Measurements from ENCODE around the gene MYRF.

Gene MYRF

DNA sequence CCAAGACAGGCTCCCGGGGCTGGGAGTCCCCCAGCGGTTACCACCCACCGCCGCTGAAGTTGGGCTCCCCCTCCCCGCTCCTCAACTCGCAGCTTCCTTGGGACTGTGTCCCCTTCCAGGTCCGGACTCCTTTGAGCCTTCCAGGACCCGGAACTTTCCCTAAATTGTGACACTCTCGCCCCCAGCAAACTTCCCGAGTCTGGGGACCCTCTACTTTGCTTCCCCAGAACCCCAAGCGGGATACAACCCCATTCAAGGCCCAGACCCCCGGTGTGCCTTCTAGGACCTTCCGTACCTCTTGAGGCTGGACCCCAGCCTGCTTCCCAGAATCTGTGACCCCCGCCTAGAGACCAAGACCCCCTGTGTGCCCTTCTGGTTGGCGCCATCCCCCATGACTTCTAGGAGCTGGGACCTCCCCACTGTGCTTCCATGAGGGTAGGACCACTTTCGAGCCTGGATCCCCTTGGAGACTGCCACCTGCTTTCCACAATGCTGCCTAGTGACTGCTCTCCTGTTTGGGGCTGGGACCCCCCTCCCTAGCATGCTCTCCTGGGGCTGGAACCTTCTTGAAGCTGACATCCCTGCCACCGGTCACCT is 587 bp downstream of the MYRF start:
- no peak for DNase-seq (ENCODE audit: extremely low read depth, low read depth)
- no peak for TF ChIP-seq CTCF (IDR thresholded peaks at IDR 0.05; ENCODE audit: low read depth, low read length)

- no peak for DNase-seq (ENCODE audit: extremely low read depth, low read depth)
- TF ChIP-seq CTCF (IDR thresholded peaks at IDR 0.05; ENCODE audit: low read depth, low read length): no peak
These were observed 1.2 kb downstream of the MYRF start for GRCh38 chr11:61753672-61754071.

DNA sequence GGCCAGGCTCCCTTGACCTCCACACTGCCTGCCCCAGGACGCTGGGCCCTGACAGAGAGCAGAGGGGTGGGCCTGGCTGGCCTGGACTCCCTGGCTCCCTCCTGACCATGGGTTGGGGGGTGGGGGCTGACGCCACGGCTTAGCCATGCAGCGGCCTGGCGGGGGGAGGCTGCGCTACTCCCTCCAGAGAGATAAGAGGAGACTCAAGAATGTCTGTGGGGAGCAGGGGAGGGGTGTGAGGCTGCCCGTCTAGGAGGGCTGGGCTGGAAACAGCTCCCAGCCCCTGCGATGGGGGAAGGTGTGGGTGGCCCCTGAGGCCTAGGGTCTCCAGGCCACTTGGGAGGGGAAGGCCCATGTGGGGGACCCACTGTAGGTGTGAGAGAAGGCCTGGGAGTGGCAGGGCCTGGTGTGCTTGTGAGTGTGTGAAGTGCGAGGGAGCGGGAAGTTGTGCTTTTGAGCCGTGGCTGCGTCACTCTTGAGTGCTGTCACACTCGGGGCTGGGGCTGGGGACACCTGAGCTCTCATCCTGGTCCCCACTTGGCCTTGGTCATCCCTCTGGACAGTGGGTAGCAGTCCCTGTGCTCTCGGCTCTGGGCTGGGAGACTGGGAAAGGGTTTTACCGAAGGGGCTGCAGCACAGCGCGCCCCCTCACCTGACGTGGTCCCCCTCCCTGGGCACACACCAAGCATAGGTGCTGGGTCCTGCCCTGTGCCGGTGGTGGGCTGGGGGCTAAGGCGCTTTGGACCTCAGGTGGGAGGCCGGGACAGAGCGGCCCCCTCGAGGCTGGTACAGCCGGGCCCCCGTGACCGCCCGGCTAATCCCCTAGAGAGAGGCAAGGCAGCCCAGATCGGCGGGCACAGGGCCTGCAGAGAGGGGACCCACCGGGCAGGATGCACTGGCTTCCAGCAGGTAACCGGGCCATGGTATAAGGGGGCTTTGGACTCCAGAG is 2.4 kb downstream of the MYRF start:
- no peak for DNase-seq (ENCODE audit: extremely low read depth, low read depth)
- TF ChIP-seq CTCF (IDR thresholded peaks at IDR 0.05; ENCODE audit: low read depth, low read length): no peak

DNA sequence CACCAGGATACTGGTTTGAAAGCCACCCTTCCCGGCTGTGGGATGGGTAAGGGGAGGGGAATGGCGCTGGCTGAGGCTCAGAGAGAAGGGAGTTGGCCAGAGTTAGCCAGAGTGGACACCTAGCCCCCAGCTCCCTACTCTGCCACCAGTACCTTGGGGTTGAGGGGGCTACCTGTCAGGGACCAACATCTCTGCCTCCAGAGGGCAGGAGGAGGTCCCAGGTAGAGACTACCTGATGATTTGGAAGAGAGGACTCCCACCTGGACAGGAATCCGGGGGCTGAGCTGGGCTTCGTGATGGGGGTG is 3.7 kb downstream of the MYRF start:
- TF ChIP-seq CTCF (IDR thresholded peaks at IDR 0.05; ENCODE audit: low read depth, low read length): no peak
- no peak for DNase-seq (ENCODE audit: extremely low read depth, low read depth)

DNA sequence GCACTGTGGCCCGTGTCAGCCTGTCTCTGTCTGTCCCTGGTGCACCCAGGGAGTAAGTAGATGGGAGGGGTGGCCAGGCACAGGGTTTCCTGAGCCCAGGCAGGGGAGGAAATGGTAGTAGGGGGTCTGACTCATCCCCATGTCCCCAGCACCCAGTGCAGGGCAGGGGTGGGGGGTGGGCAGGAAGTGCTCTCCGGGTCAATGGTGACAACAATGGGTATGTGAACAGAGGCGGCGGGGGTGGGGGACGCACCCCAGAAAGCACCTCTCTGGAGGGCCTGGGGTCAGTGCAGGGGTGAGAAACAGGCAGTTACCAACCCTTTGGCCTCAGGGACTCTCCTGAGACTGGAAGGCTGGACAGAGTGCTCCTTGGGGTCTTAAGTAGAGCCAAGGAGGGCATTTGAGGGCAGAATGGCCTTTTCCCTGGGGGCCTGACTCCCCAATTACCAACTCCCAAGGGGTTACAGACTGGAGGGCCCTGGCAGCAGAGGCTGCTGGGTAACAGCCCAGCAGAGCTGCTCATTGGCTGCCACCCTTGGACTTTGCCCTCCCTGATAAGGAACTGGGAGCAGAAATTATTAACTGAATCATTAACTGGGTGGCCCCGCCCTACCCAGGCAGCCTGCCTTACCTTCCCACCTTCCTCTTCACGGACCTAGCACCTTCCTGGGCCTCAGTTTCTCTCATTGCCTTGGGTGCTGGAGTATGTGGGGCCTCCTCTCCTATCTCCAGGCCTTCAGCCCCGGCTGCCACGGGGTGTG is 4.2 kb downstream of the MYRF start:
- no peak for DNase-seq (ENCODE audit: extremely low read depth, low read depth)
- no peak for TF ChIP-seq CTCF (IDR thresholded peaks at IDR 0.05; ENCODE audit: low read depth, low read length)

DNA sequence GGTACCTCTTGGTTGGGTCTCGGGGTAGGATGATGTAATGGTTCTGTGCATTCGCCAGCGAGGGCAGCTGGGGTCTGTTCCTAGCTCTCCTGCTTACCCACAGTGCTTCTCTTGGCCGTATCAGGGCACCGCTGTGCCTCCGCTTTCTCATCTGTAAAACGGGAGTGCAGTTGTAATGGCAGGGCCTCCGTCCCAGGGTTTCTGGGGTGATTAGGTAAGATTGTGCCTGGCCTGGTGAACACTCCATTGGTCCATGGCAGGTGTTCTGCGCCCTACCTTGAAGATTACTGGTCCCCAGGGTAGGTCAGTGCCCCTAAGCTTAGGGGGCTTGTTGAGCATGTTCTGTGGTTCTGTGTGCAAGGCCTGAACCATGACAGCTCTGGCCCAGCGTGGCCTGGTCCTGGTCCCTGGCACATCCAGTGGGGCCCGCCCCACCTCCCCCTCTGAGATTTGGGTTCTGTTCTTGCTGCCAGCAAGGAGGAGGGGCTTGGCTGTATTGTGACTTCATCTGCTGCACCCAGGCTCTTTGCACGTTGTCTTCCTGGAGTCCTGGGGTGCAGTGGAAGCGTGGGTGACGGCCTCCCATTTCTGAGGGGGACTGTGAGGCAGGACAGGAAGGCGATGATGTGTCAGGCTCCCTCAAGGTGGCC is 4.9 kb downstream of the MYRF start:
- no peak for DNase-seq (ENCODE audit: extremely low read depth, low read depth)

More for the DNA sequence above, 4.9 kb downstream of the MYRF start:
- TF ChIP-seq CTCF (IDR thresholded peaks at IDR 0.05; ENCODE audit: low read depth, low read length): no peak

Data from AG09319 (cell line).